Adipose tissue (tissue), 3 donors: ENCODE measurements around the gene BNIP2. TPM values are rescaled to one million over a fixed set of nuclear protein-coding genes. Genes with fewer than 3 reads are reported as not detected.

Source experiments
- H3K27ac ChIP-seq: one replicate; pipeline ENCODE4 v1.5.1; 2013; ENCODE audit warnings: low read depth, low read length
- WGBS, 3 donors: extraction: QIAGEN DNeasy Blood & Tissue Kit; methylation state at CpG; one replicate each; pipeline ENCODE4 v1.1.7; 2013; 5-methylcytosine and 5-hydroxymethylcytosine counted together
- polyA plus RNA-seq, 3 donors: library from polyadenylated mRNA; stranded (reverse); fragments of 200-250 nt; gene quantifications; one replicate each; pipeline ENCODE4 v1.2.3, GENCODE V29; 2013
- donor health status: healthy with polysubstance abuse.
- donor health status: Bipolar disorder and iron deficiency.
- donor health status: healthy.

BNIP2 gene
- polyA plus RNA-seq, 3 donors: 19.6 to 50.7 (median 47.5) TPM

DNA sequence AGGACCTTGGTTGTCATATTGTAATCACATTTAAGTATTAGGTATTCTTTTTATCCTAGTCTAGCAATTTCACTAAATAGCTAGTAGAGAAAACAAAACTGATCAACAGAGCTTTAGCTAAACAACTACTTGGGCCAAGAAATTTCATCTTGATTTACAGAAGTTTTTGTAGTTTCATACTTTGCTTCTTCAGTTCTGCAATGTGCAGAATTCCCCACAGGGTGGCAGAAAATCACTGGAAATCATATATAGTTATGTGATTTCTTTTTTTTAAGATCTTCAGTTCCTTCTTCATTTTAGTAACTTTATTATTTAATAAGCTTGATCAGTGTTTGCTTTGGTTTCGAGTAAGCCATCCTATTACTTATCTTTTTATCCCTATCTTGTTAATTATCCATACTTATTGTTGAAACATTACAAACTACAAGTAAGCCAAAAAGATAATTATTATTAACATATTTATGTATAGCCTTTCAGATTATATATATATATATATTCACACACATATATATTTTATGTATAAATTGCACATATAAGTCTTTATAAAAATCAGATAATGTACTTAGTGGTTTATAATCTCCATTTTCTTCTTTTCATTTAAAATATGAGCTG is 2.2 kb upstream of the BNIP2 start:
- H3K27ac ChIP-seq: no peak overlapping the region
- 29 to 38% (median 33%) methylated on average over 1 of the region's 1 CpG for WGBS, 3 donors

DNA sequence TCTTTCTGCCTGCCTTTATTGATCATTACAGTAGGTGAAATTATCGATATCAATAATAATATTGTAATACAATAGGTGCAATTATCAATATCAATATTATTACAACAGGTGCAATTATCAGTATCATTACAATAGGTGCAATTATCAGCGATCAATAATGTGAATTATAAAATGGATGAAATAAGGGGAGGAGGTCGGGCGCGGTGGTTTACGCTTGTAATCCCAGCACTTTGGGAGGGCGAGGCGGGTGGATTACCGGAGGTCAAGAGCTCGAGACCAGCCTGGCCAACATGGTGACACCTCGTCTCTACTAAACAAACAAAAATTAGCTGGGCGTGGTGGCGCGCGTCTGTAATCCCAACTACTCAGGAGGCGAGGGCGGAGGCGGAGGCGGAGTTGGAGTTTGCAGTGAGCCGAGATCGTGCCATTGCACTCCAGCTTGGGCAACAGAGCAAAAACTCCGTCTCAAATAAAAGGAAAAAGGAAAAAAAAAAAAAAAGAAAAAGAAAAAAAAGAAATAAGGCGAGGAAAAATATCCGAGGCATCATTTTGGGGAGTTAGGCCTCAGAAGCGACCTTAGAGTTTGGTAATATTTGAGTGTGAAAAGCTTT is 611 bp upstream of the BNIP2 start:
- H3K27ac ChIP-seq: no peak overlapping the region
- WGBS, 3 donors: 1 to 2% (median 1%) methylated on average over 25 of the region's 25 CpGs

DNA sequence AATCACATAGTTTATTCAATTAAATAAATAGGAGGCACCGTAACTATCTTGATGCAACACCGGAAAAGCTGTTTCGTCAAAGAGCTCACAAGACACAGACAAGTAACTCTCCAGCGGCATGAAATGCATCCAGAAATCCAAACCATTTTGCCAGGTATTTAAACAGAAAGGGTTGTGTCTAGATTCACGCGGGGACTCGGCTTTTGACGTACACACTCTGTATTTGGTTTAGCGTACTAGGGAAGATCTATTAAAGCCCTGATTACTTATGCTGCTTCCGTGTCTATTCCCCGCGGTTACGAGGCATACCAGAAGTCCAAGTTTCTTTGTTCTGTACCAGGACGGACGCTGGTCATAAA is 718 bp downstream of the BNIP2 start:
- peak overlapping the region; percentile 98 for H3K27ac ChIP-seq
- WGBS, 3 donors: 0 to 1% (median 0%) methylated on average over 15 of the region's 15 CpGs

DNA sequence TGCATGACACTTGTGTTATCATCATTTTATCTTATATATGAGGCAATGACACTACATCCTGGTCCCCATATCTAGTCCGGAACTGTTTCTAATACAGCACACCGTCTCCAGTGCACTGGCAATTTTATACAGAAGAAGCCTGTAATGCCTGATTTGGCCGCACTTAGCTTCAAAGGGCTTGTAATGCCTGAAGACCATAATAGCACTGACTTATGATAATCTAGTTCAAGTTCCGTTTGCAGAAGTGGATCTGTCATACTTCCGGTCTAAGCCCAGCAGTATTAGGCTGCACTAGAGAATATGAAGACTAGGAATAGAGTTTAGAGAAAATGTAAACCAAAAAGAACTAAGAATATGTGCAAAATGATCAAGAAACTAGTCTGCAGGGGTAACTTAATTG is 1.3 kb downstream of the BNIP2 start:
- no peak overlapping the region for H3K27ac ChIP-seq
- WGBS, 3 donors: 17 to 21% (median 20%) methylated on average over 5 of the region's 5 CpGs

DNA sequence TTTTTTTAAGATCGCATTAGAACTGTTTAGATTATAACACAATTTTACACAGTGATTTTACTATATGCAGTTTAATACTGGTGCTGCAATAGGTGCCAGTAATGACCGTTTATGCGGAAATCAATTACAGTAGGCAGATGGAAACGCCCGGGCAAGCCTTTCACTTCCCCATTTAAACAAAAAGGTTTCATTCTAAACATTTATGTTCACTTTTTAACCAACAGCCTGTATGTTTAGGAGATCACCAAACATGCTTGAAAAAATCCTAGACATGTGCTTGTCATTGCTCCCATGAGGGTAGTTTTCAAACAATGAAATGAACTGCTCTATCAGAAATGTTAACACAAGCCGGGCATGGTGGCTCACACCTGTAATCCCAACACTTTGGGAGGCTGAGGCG is 2.7 kb downstream of the BNIP2 start:
- 50 to 73% (median 58%) methylated on average over 7 of the region's 7 CpGs for WGBS, 3 donors

DNA sequence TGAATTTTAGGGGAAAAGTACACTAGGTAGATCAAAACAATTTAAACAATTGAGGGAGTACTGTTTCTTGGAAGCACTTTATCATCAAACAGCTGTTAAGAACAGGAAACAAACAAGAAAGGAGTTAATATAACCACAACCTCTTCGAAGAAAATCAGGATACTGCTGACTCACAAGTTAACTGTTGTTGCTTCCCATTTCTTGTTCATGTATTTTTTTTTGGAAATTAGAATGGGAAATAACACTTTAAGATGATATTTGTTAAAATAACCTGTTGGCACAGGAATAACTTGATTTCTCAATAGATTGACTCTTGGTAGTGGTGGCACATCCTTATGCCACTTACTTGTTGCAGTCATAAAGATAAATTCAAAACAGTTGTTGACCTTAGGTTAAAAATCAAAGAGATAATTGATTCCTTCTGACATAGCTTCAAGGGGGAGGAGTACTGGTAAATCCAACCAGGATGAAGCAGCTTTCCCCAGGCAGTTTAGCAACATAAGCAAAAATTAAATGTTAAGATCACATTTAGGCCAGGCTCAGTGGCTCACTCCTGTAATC is 3.3 kb downstream of the BNIP2 start:
- H3K27ac ChIP-seq: no peak overlapping the region
- 1 to 8% (median 2%) methylated on average over 1 of the region's 1 CpG for WGBS, 3 donors

More for the DNA sequence above, 2.7 kb downstream of the BNIP2 start:
- H3K27ac ChIP-seq: no peak overlapping the region

DNA sequence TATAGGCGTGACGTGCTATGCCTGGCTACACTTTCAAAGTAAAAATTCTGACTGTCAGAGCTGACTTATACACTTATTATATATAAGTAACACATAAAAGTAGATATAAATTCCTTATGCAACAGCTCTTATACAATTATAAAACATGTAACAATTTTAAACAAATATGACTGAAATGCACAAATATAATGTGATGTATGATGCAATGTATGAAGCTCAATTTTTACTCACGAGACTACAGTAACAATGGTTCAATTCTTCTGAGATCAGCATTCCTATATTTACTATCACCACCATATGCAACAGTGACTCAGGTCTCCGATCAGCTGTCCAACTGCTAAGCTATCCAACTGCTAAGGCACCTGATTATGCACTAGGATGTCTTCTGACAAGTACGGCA is 8.2 kb downstream of the BNIP2 start:
- H3K27ac ChIP-seq: no peak overlapping the region
- 87 to 95% (median 94%) methylated on average over 4 of the region's 5 CpGs for WGBS, 3 donors

DNA sequence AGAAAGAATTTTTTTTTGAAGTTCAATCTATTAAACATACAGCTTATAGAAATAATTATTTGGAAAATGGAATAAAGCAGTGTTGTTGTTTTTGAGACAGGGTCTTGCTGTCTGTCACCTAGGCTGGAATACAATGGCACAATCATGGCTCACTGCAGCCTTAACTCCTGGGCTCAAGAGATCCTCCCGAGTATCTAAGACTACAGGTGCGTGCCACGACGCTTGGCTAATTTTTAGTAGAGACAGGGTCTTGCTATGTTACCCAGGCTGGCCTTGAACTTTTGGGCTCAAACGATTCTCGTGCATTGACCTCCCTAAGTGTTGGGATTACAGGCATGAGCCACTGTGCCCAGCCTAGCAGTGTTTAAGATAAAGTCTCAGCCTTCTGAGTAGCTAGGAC is 8.8 kb downstream of the BNIP2 start:
- WGBS, 3 donors: 92 to 98% (median 97%) methylated on average over 6 of the region's 6 CpGs
- no peak overlapping the region for H3K27ac ChIP-seq

DNA sequence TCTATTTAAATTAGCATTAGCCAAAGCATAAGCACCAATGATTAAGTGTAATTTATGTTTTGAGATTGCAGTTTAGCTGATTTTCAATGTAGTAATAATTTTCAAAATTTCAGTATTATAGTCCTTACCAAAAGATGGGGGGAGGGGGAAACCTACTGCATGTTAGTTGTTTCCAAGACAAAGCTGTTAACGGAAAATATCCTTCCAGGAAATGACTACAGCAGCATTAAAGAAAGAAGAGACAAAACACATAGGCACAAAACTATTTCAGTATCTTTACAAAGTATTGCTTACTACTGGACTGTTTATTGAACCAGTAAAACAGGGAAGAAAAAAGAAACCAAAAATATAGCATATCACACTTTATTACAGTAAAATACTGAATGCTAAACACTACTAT is 10.5 kb downstream of the BNIP2 start:
- H3K27ac ChIP-seq: no peak overlapping the region

DNA sequence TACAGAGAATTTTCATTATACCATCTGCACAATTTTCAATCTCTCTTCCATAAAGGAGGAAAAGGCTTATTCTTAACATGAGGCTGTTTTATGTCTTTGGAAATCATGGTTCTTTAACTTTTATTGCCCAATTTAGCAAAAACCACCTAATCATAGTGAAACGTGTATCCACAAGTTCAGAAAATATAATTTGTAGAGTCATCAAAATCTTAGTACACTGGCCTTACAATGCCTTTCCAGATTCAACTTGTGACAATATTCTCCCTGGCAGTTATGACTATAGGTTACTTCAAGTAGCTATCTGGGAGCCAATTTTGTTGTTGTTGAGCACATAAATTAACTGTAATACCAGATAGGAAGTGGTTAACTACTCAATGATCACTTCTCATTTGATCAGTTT is 10.9 kb downstream of the BNIP2 start:
- 49 to 93% (median 61%) methylated on average over 1 of the region's 1 CpG for WGBS, 3 donors
- no peak overlapping the region for H3K27ac ChIP-seq

More for the DNA sequence above, 10.5 kb downstream of the BNIP2 start:
- WGBS, 3 donors: 31 to 79% (median 34%) methylated on average over 1 of the region's 1 CpG

DNA sequence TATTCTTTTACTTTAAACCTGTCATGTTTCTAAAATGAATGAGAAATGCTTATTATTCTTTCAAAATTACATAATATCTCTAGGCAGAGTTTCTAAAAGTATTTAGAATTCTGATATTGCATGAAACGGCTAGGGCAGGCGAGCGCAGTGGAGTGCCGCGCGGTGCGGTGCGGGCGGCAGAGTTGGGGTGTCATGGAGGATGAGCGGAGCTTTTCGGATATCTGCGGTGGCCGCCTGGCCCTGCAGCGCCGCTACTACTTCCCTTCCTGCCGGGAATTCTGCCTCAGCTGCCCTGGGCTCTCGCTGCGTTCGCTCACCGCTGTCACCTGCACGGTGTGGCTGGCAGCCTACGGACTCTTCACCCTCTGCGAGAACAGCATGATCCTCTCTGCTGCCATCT is 12.6 kb downstream of the BNIP2 start:
- no peak overlapping the region for H3K27ac ChIP-seq
- 97 to 99% (median 97%) methylated on average over 23 of the region's 23 CpGs for WGBS, 3 donors

DNA sequence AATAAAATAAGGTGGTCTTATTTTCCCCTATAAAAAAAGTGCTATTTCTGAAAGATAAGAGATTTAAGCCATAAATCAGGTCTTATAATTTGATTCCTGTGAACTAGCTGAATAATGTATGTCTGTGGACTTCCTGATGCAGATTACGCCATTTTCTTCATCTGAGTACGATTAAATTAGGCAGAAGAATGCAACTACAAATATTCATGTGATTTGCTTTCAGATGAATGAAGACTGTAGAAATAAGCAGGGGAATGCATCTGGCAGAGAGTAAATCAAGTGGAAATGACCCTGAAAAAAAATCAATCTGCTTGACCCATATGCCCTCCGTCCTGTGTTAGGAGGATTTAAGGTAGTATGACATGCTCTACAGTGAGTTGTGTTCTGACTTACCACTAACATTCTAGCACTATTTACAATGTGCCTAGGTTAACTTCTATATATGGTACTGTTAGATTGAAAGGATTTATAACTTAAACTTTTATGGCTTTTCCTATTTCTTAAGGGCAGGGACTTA is 14.7 kb downstream of the BNIP2 start:
- 79 to 88% (median 85%) methylated on average over 3 of the region's 3 CpGs for WGBS, 3 donors
- no peak overlapping the region for H3K27ac ChIP-seq

DNA sequence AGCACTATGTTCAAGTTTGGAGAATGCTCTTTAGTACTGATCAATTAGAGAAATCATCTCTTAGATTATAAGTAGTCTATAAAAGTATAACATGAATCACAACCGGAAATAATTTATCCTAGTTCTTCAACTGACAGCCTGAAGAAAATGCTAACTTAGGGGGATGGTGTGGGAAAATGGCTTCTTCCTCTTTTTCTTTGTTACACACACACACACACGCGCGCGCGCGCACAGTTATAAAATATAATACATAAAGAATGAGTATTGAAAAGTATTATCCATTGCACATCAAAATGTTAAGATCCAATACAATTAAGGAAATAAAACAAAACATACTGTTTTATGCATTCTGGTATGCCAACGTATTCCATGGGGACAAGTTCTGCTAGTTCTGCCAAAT is 20.6 kb downstream of the BNIP2 start:
- 85 to 88% (median 85%) methylated on average over 8 of the region's 8 CpGs for whole genome bisulfite sequencing, 3 donors
- H3K27ac ChIP-seq: no peak overlapping the region

DNA sequence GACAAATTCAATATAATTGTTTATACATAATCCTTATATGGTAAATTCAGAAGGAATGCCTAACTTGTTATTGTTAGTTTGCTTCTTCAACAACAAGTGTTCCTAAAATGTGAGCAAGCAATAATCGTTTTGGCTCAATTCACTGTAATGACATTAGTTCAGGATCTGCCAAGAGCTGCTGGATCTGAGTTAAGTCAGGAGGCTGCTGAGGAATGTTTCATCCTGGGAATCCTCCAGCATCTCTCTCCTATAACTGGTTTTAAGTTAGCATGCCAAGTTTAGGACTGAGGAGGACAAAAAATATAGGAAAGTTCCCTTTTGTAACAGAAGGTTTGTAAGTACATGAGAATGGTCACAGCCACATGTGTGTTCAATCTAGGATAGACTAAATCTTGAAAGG is 26.9 kb downstream of the BNIP2 start:
- WGBS, 3 donors: 26 to 51% (median 49%) methylated on average over 1 of the region's 1 CpG
- no peak overlapping the region for H3K27ac ChIP-seq

DNA sequence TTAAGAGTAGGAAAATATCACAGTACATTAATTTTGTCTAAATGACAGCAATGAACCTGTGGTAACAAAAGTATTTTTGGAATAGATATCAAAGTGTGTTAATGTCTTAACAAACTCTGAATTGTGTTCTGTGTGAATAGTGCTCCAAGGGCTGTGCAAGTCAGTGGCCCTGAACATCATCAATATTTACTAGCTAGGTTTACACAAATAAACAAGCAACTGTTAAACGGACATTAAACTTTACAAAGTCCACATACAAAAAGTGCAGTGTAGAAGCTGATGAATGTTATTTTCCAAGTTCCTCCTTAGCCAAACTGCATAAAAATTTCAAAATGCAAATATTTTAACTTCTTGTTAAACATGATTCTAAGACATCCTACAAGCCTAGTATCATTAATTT is 29.8 kb downstream of the BNIP2 start:
- H3K27ac ChIP-seq: no peak overlapping the region
- WGBS, 3 donors: 49 to 89% (median 77%) methylated on average over 1 of the region's 1 CpG

DNA sequence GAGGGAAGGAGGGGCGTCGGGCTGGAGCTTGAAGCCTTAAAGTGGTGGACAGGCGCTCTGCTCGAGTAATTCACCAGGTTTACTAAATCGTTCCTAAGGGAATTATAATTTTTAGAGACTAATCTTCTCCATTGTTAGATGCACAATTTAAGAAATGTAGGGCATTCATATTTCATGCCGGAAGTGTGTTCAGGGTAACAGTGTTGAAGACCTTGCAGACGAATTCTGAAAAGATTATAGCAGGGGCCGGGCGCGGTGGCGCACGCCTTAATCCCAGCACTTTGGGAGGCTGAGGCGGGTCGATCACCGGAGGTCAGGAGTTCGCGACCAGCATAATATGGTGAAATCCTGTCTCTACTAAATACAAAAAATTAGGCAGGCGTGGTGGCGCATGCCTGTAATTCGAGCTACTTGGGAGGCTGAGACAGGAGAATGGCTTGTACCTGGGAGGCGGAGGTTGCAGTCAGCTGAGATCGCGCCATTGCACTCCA is 31.4 kb downstream of the BNIP2 start:
- no peak overlapping the region for H3K27ac ChIP-seq
- WGBS, 3 donors: 30 to 42% (median 37%) methylated on average over 23 of the region's 23 CpGs

DNA sequence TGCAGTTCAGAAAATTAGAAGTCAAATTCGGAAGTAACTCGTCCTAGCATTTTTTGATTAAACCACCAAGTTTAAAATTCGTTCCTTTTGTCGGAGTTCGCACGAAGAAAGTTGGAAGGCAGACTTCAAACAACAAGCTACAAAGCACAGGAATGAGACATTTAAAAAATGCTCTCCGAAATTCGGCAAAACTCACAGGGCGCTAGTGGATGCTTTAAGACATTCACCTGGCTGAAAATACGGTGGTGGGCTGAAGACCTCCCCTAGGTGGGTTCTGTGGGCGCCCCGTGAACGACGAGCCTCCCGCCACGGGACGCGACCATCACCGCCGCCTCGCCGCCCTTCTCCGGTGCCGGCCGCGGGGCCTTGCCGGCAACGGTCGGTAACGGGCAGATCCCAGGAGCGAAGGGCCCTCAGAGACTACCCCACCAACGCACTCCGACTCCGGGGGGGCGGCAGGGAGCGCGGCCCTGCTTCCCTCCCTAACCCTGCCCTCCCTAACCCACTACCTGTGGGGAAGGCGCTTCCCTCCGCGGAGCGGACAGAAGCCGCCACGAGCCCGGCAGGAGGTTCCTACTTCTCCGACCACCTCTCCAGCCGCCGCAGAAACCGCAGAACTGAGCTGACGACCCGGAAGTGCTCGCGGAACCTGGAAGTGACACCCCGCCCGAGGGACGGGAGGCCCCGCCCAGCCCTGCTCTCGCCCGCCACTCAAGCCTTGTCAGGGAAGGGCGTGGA is 32.1 kb downstream of the BNIP2 start, which contains the start of gene GTF2A2:
TSS of gene GTF2A2 (minus strand) at position 619 of the 738 bp plus-strand sequence. CDS start 5,238 bp downstream, outside the sequence.
- WGBS, 3 donors: 0% methylated on average over 51 to 59 of the region's 59 CpGs
- H3K27ac ChIP-seq: no peak within 1 kb of the TSS

DNA sequence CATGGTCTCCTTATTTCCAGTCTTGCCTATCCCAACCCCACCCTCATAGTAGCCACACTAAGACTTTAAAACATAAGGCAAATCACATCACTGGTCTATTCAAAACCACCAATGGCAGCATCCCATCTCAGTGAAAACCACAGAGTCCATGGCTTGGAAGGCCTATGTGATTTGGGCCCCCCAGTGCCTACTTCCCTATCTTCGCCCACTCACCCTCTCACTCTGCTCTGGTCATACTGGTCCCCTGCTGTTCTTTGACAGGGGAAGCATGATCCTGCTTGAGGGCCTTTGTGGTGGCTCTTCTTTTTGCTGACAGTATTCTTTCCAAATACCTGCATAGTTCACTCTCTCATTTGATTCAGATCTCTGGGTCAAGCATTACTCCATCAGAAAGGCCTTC is 35.1 kb downstream of the BNIP2 start:
- WGBS, 3 donors: 79 to 95% (median 89%) methylated on average over 1 of the region's 1 CpG
- H3K27ac ChIP-seq: no peak overlapping the region

DNA sequence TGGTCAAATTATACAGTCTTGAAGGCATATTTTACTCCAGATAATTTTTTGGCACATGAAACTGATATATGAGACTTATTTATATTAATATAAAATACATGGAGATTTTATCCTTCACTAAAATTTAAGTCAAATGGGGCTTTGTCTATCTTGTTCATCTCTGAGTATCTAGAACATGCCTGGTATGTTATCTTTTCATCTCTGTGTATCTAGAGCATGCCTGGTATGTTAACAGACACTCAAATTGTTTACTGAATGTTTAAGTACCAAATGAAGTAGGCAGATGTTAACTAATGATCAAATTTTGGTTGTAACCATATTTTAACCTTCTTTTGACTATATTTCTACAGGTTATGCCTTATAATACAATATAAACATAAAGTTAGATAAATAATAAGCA is 39.5 kb downstream of the BNIP2 start:
- H3K27ac ChIP-seq: no peak overlapping the region
